Choroid plexus epithelial cell (primary cell): ENCODE data around the gene AHRR.

Experiments used
- DNase-seq: peaks from one replicate; pipeline ENCODE4 v3.0.0-alpha.2; 2010; ENCODE audit warnings: low read depth
- H3K4me3 ChIP-seq: 2 replicates; pipeline ENCODE4 v1.5.1; 2011; ENCODE audit warnings: low read depth, mild to moderate bottlenecking, control low read depth, low read length, moderate library complexity
- CTCF ChIP-seq: conservative IDR thresholded peaks from 2 replicates; pipeline ENCODE4 v1.5.1; 2011; ENCODE audit warnings: low read depth, mild to moderate bottlenecking, control low read depth, inconsistent platforms, low read length, moderate library complexity

The AHRR gene

GRCh38 chr5:442335-443238 lies 121.1 kb downstream of the AHRR start, which contains the start of gene EXOC3:
EXOC3 (plus strand) TSS chr5:443176; CDS start chr5:446206, 3,030 bp downstream.
- no peak for TF ChIP-seq CTCF
- DNase-seq = peak; percentile 60

GRCh38 chr5:443239-444151 lies 122.0 kb downstream of the AHRR start:
- DNase-seq = no peak
- H3K4me3 ChIP-seq = peak overlapping the region; percentile 94
- TF ChIP-seq CTCF = no peak

More at GRCh38 chr5:442335-443238, 121.1 kb downstream of the AHRR start, which contains the start of gene EXOC3:
- peak within 1 kb of the TSS; percentile 94 for H3K4me3 ChIP-seq

- peak overlapping the region; percentile 94 for H3K4me3 ChIP-seq
- DNase-seq = no peak
- TF ChIP-seq CTCF = no peak
Observed at GRCh38 chr5:444226-444625, 122.7 kb downstream of the AHRR start.

GRCh38 chr5:445591-445990 lies 124.1 kb downstream of the AHRR start:
- no peak for DNase-seq
- TF ChIP-seq CTCF = no peak
- H3K4me3 ChIP-seq = no peak overlapping the region

- H3K4me3 ChIP-seq = no peak overlapping the region
- no peak for TF ChIP-seq CTCF
- DNase-seq = no peak
Observed at GRCh38 chr5:446066-446882, 124.8 kb downstream of the AHRR start.

GRCh38 chr5:446883-447263 lies 125.4 kb downstream of the AHRR start:
- no peak overlapping the region for H3K4me3 ChIP-seq
- DNase-seq = peak; percentile 68
- TF ChIP-seq CTCF = peak; percentile 72
